HEK293T (cell line): ENCODE data around the gene KCNMA1.

Experiments used
- ARNT ChIP-seq: fragments of 450-650 bp; IDR thresholded peaks from 2 replicates; pipeline ENCODE4 v1.6.1; 2017; ENCODE audit warnings: mild to moderate bottlenecking
- FOXA1 ChIP-seq: fragments of 450-650 bp; IDR thresholded peaks from 2 replicates; pipeline ENCODE4 v1.6.1; 2016; ENCODE audit warnings: mild to moderate bottlenecking
- FOXM1 ChIP-seq: fragments of 450-650 bp; IDR thresholded peaks from 2 replicates; pipeline ENCODE4 v1.6.1; 2017; ENCODE audit warnings: mild to moderate bottlenecking, borderline replicate concordance
- SP1 ChIP-seq: fragments of 450-650 bp; IDR thresholded peaks from 2 replicates; pipeline ENCODE4 v1.6.1; 2017
- SUZ12 ChIP-seq: fragments of 450-650 bp; IDR thresholded peaks from 2 replicates; pipeline ENCODE4 v1.6.1; 2016; ENCODE audit warnings: mild to moderate bottlenecking
- TARDBP ChIP-seq: fragments of 450-650 bp; IDR thresholded peaks from 2 replicates; pipeline ENCODE4 v1.6.1; 2016

- TF ChIP-seq FOXM1 (no peak), ARNT (no peak), SP1 (no peak), SUZ12 (no peak), FOXA1 (no peak), TARDBP (no peak)
Observed at GRCh38 chr10:77504196-77504872, 133.3 kb downstream of the KCNMA1 start.
